ENCODE data around the gene ID2. TPM values are rescaled to one million over a fixed set of nuclear protein-coding genes. Genes with fewer than 3 reads are reported as not detected.

The ID2 gene
- total and polyA plus RNA-seq, 2 experiments from 2014 or later: 468 to 668 TPM

GRCh38 chr2:8677646-8678592, 3.9 kb upstream of the ID2 start:
- Histone ChIP-seq H3K36me3 (ENCODE audit: low read depth) (peaks cover 7% of the 10 kb centered on the region; the same call in 1 of the 2 replicates), H3K9me3 (ENCODE audit: low read depth) (no peaks in the 10 kb centered on the region), H3K9me2 (ENCODE audit: insufficient read depth) (no peaks in the 10 kb centered on the region), H3F3A (ENCODE audit: insufficient read depth) (peaks cover 46% of the 10 kb centered on the region), H3K9ac (peak overlapping the region; percentile 100), H2AFZ (peak overlapping the region; percentile 51; the same call in 1 of the 2 replicates), H3K4me1 (ENCODE audit: insufficient read depth) (peaks cover 38% of the 10 kb centered on the region), H4K20me1 (ENCODE audit: insufficient read depth) (no peaks in the 10 kb centered on the region; the same call in 1 of the 2 replicates), H3K4me2 (ENCODE audit: unreplicated experiment) (peak overlapping the region; percentile 97), H3K4me3 (peak overlapping the region; percentile 75), H3K79me2 (ENCODE audit: insufficient read depth) (peaks cover 10% of the 10 kb centered on the region), H3K27me3 (replicated peaks; ENCODE audit: insufficient read depth) (no peaks in the 10 kb centered on the region), H3K27ac (peak overlapping the region; percentile 100)
- TF ChIP-seq EZH2phosphoT487 (IDR thresholded peaks at IDR 0.05; ENCODE audit: insufficient read depth, low read depth): no peak
- TF ChIP-seq EZH2 (IDR thresholded peaks at IDR 0.05; ENCODE audit: insufficient read depth, poor library complexity, severe bottlenecking): no peak
- DNase-seq: peak; percentile 82
- in situ Hi-C loops (cut with MboI): loop anchor here (25.0 kb wide), 4 partner anchors 666 to 1566 kb away; no protein-coding TSS in a partner anchor
- WGBS, 2 experiments (ENCODE audit: low coverage in 1 of 2, low lambda C conversion rate in 2 of 2, missing lambda C conversion rate in 2 of 2): 2% methylated on average over 39 to 41 of the region's 41 CpGs

- Histone ChIP-seq H2AFZ (0 out of 2 replicates have a peak overlapping the region, but pooled peaks have one; percentile 9), H3K4me3 (peak overlapping the region; percentile 85), H3K27me3 (replicated peaks; ENCODE audit: insufficient read depth) (no peaks in the 10 kb centered on the region), H3K79me2 (ENCODE audit: insufficient read depth) (peaks cover 20% of the 10 kb centered on the region), H3K9me3 (ENCODE audit: low read depth) (no peaks in the 10 kb centered on the region), H3K9me2 (ENCODE audit: insufficient read depth) (no peaks in the 10 kb centered on the region), H4K20me1 (ENCODE audit: insufficient read depth) (peaks cover 3% of the 10 kb centered on the region; the same call in 1 of the 2 replicates), H3F3A (ENCODE audit: insufficient read depth) (peaks cover 55% of the 10 kb centered on the region), H3K4me2 (ENCODE audit: unreplicated experiment) (peak overlapping the region; percentile 79), H3K4me1 (ENCODE audit: insufficient read depth) (peaks cover 38% of the 10 kb centered on the region), H3K9ac (peak overlapping the region; percentile 100), H3K36me3 (ENCODE audit: low read depth) (peaks cover 16% of the 10 kb centered on the region), H3K27ac (peak overlapping the region; percentile 100)
- WGBS, 2 experiments (ENCODE audit: low coverage in 1 of 2, low lambda C conversion rate in 2 of 2, missing lambda C conversion rate in 2 of 2): 1 to 2% methylated on average over 57 to 91 of the region's 91 CpGs
- DNase-seq: peak; percentile 98
- TF ChIP-seq EZH2phosphoT487 (IDR thresholded peaks at IDR 0.05; ENCODE audit: insufficient read depth, low read depth) (no peak), EZH2 (IDR thresholded peaks at IDR 0.05; ENCODE audit: insufficient read depth, poor library complexity, severe bottlenecking) (no peak)
- in situ Hi-C loops (cut with MboI): loop anchor here (25.0 kb wide), 4 partner anchors 667 to 1567 kb away; no protein-coding TSS in a partner anchor
Measured at GRCh38 chr2:8678731-8679566, 2.9 kb upstream of the ID2 start.

GRCh38 chr2:8679567-8679826, 2.4 kb upstream of the ID2 start:
- peaks cover 38% of the 10 kb centered on the region for H3K4me1 ChIP-seq (ENCODE audit: insufficient read depth)
- in situ Hi-C loops (cut with MboI): loop anchor here (25.0 kb wide), 4 partner anchors 667 to 1567 kb away; no protein-coding TSS in a partner anchor

More at GRCh38 chr2:8679567-8679826, 2.4 kb upstream of the ID2 start:
- Histone ChIP-seq H3F3A (ENCODE audit: insufficient read depth) (peaks cover 55% of the 10 kb centered on the region), H3K27ac (peak overlapping the region; percentile 100), H3K9ac (peak overlapping the region; percentile 100), H3K9me2 (ENCODE audit: insufficient read depth) (no peaks in the 10 kb centered on the region), H3K4me2 (ENCODE audit: unreplicated experiment) (peak overlapping the region; percentile 79), H3K4me3 (peak overlapping the region; percentile 85), H2AFZ (0 out of 2 replicates have a peak overlapping the region, but pooled peaks have one; percentile 9), H4K20me1 (ENCODE audit: insufficient read depth) (peaks cover 3% of the 10 kb centered on the region; the same call in 1 of the 2 replicates), H3K27me3 (replicated peaks; ENCODE audit: insufficient read depth) (no peaks in the 10 kb centered on the region), H3K79me2 (ENCODE audit: insufficient read depth) (peaks cover 26% of the 10 kb centered on the region), H3K36me3 (ENCODE audit: low read depth) (peaks cover 18% of the 10 kb centered on the region), H3K9me3 (ENCODE audit: low read depth) (no peaks in the 10 kb centered on the region)
- 1 to 2% methylated on average over 8 of the region's 8 CpGs for WGBS, 2 experiments (ENCODE audit: low coverage in 1 of 2, low lambda C conversion rate in 2 of 2, missing lambda C conversion rate in 2 of 2)
- TF ChIP-seq EZH2 (IDR thresholded peaks at IDR 0.05; ENCODE audit: insufficient read depth, poor library complexity, severe bottlenecking): no peak
- TF ChIP-seq EZH2phosphoT487 (IDR thresholded peaks at IDR 0.05; ENCODE audit: insufficient read depth, low read depth): no peak
- no peak for DNase-seq

Data from GM23248 (cell line).